GM12801 (cell line): ENCODE data around the gene BECN2.

Source experiments
- CTCF ChIP-seq: IDR thresholded peaks from one replicate; pipeline ENCODE4 v1.5.1; 2011; ENCODE audit warnings: control low read depth; ENCODE audit not compliant: insufficient read length; ENCODE audit errors: extremely low read depth

BECN2 gene

GRCh38 chr1:242006976-242007375 is 49.4 kb downstream of the BECN2 start:
- no peak for TF ChIP-seq CTCF
